ENCODE measurements around the gene ZBED4. TPM values are rescaled to one million over a fixed set of nuclear protein-coding genes. Genes with fewer than 3 reads are reported as not detected.

The ZBED4 gene
- total RNA-seq, 1 experiment from 2014 or later = 29.2 TPM

DNA sequence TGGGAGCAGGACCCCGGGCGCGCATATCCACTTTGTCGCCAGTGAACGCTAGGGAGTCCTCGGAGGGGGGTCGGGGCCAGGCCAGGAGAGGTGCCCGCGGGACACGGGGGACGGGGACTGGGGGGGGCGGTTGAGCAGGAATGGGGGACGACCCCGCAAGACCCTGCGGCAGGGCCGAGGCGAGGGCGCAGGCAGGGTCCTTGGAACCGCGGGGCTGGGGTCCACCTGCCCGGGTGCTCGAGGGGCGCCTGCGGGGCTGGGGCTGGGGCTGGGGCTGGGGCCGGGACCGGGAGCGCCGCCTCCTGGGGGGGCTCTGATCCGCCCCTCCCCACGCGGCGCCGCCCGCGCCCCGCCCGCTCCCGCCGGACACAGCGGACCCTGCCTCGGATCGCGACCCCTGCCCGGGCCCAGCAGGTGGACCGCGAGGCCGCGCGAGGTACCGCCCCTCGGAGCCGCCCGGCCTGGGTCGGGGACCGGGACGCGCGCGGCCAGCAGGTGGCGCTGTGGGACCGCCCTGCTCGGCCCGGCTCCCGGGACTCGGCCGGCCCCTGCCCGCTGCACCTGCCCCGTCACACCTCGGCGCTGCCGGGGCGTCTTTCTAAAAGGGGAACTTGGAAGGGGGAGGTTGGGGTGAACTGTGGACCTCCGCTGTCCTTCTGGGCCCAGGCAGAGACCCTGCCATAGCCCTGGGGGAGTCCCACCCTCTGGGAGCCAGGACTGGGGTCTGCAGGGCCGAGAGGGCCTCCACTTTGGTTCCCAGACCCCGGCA, 75.8 kb downstream of the ZBED4 start:
- Mint-ChIP-seq H3K27me3 (ENCODE audit: low read depth) (peaks cover 12% of the 10 kb centered on the region), H3K36me3 (peaks cover 6% of the 10 kb centered on the region; the same call in 1 of the 2 replicates), H3K27ac (no peak overlapping the region), H3K4me1 (peaks cover 12% of the 10 kb centered on the region), H3K9me3 (no peaks in the 10 kb centered on the region), H3K4me3 (peak overlapping the region; percentile 33)
- CTCF ChIA-PET = interaction anchor here (1.8 to 2.8 kb wide), 4 partner anchors 33 to 162 kb away, joined by 7 to 75 read pairs (median 10); no protein-coding TSS in a partner anchor
- DNase-seq (ENCODE audit: low spot score) (peak; percentile 78), ATAC-seq (peak; percentile 87)
- TF ChIP-seq, protein P1, sequence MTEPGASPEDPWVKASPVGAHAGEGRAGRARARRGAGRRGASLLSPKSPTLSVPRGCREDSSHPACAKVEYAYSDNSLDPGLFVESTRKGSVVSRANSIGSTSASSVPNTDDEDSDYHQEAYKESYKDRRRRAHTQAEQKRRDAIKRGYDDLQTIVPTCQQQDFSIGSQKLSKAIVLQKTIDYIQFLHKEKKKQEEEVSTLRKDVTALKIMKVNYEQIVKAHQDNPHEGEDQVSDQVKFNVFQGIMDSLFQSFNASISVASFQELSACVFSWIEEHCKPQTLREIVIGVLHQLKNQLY (CRISPR knock-in tag; IDR thresholded peaks at IDR 0.05) = no peak
- TF ChIP-seq ESRRA (CRISPR knock-in tag; IDR thresholded peaks at IDR 0.05; ENCODE audit: borderline replicate concordance) (no peak), MXD4 (CRISPR knock-in tag; IDR thresholded peaks at IDR 0.05; ENCODE audit: borderline replicate concordance) (no peak), SP1 (CRISPR knock-in tag; conservative IDR thresholded peaks at IDR 0.05) (peak; percentile 18; the same call in 1 of the 2 replicates), ZNF423 (CRISPR knock-in tag; IDR thresholded peaks at IDR 0.05) (peak; percentile 21; the same call in 1 of the 2 replicates), ZNF121 (CRISPR knock-in tag; IDR thresholded peaks at IDR 0.05) (peak; percentile 81; the same call in 1 of the 2 replicates)
- TF ChIP-seq, protein P2, sequence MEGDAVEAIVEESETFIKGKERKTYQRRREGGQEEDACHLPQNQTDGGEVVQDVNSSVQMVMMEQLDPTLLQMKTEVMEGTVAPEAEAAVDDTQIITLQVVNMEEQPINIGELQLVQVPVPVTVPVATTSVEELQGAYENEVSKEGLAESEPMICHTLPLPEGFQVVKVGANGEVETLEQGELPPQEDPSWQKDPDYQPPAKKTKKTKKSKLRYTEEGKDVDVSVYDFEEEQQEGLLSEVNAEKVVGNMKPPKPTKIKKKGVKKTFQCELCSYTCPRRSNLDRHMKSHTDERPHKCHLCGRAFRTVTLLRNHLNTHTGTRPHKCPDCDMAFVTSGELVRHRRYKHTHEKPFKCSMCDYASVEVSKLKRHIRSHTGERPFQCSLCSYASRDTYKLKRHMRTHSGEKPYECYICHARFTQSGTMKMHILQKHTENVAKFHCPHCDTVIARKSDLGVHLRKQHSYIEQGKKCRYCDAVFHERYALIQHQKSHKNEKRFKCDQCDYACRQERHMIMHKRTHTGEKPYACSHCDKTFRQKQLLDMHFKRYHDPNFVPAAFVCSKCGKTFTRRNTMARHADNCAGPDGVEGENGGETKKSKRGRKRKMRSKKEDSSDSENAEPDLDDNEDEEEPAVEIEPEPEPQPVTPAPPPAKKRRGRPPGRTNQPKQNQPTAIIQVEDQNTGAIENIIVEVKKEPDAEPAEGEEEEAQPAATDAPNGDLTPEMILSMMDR (IDR thresholded peaks at IDR 0.05) = peak; percentile 90
- TF ChIP-seq, protein P3, sequence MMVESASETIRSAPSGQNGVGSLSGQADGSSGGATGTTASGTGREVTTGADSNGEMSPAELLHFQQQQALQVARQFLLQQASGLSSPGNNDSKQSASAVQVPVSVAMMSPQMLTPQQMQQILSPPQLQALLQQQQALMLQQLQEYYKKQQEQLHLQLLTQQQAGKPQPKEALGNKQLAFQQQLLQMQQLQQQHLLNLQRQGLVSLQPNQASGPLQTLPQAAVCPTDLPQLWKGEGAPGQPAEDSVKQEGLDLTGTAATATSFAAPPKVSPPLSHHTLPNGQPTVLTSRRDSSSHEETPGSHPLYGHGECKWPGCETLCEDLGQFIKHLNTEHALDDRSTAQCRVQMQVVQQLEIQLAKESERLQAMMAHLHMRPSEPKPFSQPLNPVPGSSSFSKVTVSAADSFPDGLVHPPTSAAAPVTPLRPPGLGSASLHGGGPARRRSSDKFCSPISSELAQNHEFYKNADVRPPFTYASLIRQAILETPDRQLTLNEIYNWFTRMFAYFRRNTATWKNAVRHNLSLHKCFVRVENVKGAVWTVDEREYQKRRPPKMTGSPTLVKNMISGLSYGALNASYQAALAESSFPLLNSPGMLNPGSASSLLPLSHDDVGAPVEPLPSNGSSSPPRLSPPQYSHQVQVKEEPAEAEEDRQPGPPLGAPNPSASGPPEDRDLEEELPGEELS (CRISPR knock-in tag; IDR thresholded peaks at IDR 0.05) = no peak
- TF ChIP-seq, protein P4, sequence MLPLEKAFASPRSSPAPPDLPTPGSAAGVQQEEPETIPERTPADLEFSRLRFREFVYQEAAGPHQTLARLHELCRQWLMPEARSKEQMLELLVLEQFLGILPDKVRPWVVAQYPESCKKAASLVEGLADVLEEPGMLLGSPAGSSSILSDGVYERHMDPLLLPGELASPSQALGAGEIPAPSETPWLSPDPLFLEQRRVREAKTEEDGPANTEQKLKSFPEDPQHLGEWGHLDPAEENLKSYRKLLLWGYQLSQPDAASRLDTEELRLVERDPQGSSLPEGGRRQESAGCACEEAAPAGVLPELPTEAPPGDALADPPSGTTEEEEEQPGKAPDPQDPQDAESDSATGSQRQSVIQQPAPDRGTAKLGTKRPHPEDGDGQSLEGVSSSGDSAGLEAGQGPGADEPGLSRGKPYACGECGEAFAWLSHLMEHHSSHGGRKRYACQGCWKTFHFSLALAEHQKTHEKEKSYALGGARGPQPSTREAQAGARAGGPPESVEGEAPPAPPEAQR (CRISPR knock-in tag; IDR thresholded peaks at IDR 0.05) = no peak
- POLR2A ChIA-PET = interaction anchor here (1.1 kb wide), 1 partner anchor 101 kb away, joined by 4 read pairs; no protein-coding TSS in a partner anchor

DNA sequence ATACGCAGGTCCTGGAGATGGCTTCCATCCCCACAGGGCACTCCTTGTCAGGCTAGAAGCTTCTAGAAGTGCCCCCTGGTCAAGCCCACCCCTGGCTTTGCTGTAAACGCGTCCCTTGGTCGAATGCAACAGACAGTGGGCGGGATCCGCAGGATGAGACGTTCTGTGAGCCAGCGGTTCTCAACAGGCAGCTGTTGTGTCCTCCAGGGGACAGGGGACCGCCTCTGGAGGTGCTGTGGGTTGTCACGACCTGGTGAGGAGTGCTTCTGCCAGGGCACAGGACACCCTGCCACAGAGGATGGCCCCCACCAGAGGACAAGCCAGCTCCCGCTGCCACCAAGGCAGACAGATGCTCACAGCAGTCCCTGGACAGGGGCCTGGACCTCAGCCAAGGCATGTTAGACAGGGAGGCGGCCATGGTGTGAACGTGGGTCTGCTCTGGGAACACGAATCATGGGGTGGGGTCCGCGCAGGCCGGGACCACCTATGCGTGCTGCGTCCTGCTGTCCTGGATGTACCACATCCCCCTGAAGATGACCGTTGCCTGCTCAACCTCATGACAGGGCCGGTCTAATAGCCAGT, 76.4 kb downstream of the ZBED4 start:
- H3K36me3 Mint-ChIP-seq = peaks cover 5% of the 10 kb centered on the region; the same call in 1 of the 2 replicates
- no peaks in the 10 kb centered on the region for H3K9me3 Mint-ChIP-seq
- H3K4me3 Mint-ChIP-seq = no peak overlapping the region
- no peak overlapping the region for H3K27ac Mint-ChIP-seq
- TF ChIP-seq, protein P5, sequence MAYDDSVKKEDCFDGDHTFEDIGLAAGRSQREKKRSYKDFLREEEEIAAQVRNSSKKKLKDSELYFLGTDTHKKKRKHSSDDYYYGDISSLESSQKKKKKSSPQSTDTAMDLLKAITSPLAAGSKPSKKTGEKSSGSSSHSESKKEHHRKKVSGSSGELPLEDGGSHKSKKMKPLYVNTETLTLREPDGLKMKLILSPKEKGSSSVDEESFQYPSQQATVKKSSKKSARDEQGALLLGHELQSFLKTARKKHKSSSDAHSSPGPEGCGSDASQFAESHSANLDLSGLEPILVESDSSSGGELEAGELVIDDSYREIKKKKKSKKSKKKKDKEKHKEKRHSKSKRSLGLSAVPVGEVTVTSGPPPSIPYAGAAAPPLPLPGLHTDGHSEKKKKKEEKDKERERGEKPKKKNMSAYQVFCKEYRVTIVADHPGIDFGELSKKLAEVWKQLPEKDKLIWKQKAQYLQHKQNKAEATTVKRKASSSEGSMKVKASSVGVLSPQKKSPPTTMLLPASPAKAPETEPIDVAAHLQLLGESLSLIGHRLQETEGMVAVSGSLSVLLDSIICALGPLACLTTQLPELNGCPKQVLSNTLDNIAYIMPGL (CRISPR knock-in tag; IDR thresholded peaks at IDR 0.05) = 0 out of 2 replicates have a peak, but pooled peaks have one; percentile 13
- TF ChIP-seq, protein P6, sequence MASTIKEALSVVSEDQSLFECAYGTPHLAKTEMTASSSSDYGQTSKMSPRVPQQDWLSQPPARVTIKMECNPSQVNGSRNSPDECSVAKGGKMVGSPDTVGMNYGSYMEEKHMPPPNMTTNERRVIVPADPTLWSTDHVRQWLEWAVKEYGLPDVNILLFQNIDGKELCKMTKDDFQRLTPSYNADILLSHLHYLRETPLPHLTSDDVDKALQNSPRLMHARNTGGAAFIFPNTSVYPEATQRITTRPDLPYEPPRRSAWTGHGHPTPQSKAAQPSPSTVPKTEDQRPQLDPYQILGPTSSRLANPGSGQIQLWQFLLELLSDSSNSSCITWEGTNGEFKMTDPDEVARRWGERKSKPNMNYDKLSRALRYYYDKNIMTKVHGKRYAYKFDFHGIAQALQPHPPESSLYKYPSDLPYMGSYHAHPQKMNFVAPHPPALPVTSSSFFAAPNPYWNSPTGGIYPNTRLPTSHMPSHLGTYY (CRISPR knock-in tag; IDR thresholded peaks at IDR 0.05) = no peak
- peaks cover 11% of the 10 kb centered on the region for H3K4me1 Mint-ChIP-seq
- POLR2A ChIA-PET = interaction anchor here (1.1 kb wide), 1 partner anchor 100 kb away, joined by 4 read pairs; no protein-coding TSS in a partner anchor
- no peak for ATAC-seq
- CTCF ChIA-PET = interaction anchor here (0.5 to 2.8 kb wide), 10 partner anchors 13 to 277 kb away, joined by 3 to 75 read pairs (median 8); no protein-coding TSS in a partner anchor
- peaks cover 12% of the 10 kb centered on the region for H3K27me3 Mint-ChIP-seq (ENCODE audit: low read depth)
- no peak for DNase-seq (ENCODE audit: low spot score)
